Ascending aorta (tissue), 2 donors: ENCODE results near the gene SLC39A13. TPM values are rescaled to one million over a fixed set of nuclear protein-coding genes. Genes with fewer than 3 reads are reported as not detected.

Source experiments
- DNase-seq, 2 donors: peaks; one replicate each; pipeline ENCODE4 v3.0.0-alpha.2; 2019; ENCODE audit warnings: low spot score in 2 of 2
- H3K27ac ChIP-seq, 2 donors: fragments of 200-600 bp; sonication (generic); one replicate each; pipeline ENCODE4 v1.5.1; 2016 to 2017; ENCODE audit warnings: mild to moderate bottlenecking in 1 of 2
- H3K27me3 ChIP-seq: fragments of 200-600 bp; sonication (generic); one replicate; pipeline ENCODE4 v1.5.1; 2017
- H3K36me3 ChIP-seq, 2 donors: fragments of 200-600 bp; sonication (generic); one replicate each; pipeline ENCODE4 v1.5.1; 2016
- H3K4me1 ChIP-seq, 2 donors: fragments of 200-600 bp; sonication (generic); one replicate each; pipeline ENCODE4 v1.5.1; 2016 to 2017; ENCODE audit warnings: mild to moderate bottlenecking in 1 of 2
- H3K4me3 ChIP-seq, 2 donors: fragments of 200-600 bp; sonication (generic); one replicate each; pipeline ENCODE4 v1.5.1; 2016 to 2017; ENCODE audit warnings: mild to moderate bottlenecking in 1 of 2
- H3K9me3 ChIP-seq, 2 donors: fragments of 200-600 bp; sonication (generic); one replicate each; pipeline ENCODE4 v1.5.1; 2016
- CTCF ChIP-seq, 3 experiments: fragments of 200-600 bp in 2 of 3; fragments of 450-650 bp in 1 of 3; sonication (generic) in 2 of 3; IDR thresholded peaks; one replicate each; pipeline ENCODE4 v1.5.1; 2016 to 2019; ENCODE audit warnings: antibody characterized with exemption in 3 of 3, mild to moderate bottlenecking in 1 of 3, moderate library complexity in 1 of 3
- intact Hi-C: fragments of 100-400 bp; cut with DNase I; formaldehyde crosslinking; loops from one replicate; pipeline ENCODE4 v1.15.1; 2023
- total RNA-seq: library from RNA; depleted of rRNA; stranded (reverse); fragments of >200 nt; gene quantifications from one replicate; pipeline ENCODE4 v1.1.0, GENCODE V29; 2016

Gene SLC39A13
- total RNA-seq, 1 donor from 2014 or later: 246 TPM

DNA sequence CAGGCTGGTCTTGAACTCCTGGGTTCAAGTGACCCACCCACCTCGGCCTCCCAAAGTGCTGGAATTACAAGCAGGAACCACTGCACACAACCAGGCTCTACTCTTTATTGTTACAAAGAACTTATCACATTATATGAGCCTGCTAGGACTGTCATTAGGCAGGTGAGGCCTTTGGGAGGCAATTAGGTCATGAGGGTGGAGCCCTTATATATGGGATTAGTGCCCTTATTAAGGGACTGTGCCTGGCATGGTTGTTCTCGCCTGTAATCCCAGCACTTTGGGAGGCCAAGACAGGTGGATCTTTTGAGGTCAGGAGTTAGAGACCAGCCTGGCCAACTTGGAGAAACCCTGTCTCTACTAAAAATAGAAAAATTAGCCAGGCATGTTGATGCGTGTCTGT, 28.3 kb downstream of the SLC39A13 start:
- Histone ChIP-seq H3K4me1 (peaks cover 0 to 7% of the 10 kb centered on the region in 2 donors), H3K27me3 (no peaks in the 10 kb centered on the region), H3K4me3 (no peak overlapping the region), H3K27ac (no peak overlapping the region), H3K9me3 (no peaks in the 10 kb centered on the region), H3K36me3 (no peaks in the 10 kb centered on the region)
- TF ChIP-seq CTCF (IDR thresholded peaks at IDR 0.05): no peak
- intact Hi-C loops: no loop called here
- DNase-seq: no peak

DNA sequence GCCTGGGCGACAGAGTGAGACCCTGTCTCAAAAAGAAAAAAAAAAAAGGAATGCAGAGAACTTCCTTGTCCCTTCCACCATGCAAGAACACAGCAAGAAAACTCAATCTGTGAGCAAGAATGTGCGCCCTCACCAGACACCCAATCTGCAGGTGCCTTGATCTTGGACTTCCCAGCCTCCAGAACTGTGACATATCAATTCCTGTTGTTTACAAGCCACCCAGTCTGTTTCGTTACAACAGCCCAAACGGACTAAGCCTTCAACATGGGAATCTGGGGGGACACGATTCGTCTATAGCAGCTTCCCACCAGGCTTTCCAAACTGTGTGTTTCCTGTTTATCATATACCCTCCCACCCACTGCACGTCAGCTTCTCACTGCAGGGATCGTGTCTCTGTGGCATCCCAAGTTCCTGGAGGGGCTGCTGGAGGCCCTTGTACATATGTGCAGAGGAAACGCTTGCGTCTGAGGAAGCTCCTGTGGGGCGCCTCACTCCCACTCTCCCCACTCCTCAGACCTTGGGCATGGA, 28.9 kb downstream of the SLC39A13 start:
- Histone ChIP-seq H3K27me3 (no peaks in the 10 kb centered on the region), H3K36me3 (no peaks in the 10 kb centered on the region)
- no peak for TF ChIP-seq CTCF (IDR thresholded peaks at IDR 0.05)

DNA sequence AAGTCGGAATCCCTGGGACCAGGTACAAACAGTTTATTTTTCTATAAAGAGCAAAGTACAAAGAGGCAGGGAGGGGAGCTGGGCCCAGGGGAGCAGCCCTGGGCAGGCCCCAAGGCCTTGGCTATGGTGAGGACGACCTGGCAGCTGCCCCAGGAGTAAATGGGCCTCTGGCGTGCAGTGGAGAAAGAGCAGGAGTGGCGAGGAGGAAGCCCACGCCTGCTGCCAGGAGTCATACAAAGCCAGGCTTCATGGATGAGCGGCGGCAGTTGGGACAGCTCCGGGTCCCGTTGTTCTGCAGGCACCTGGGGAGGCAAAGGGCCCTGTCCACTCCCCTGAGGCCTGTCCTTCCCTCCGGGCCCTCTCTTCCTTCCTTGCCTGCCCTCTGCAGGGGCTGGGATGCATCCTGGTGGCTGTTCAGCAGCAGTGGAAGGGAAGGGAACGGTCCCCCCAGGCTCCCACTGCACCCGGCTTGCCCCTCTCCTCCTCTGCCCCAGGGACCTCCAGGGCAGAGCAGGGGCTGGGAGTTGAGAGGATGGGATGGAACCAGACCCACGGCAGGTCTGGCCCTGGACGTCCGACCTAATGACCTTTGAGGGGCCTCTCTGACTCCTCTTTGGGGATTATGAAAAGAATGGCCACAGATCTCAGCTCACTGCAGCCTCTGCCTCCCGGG, 29.5 kb downstream of the SLC39A13 start:
- no peak for DNase-seq
- no peak for TF ChIP-seq CTCF (IDR thresholded peaks at IDR 0.05)
- no peak overlapping the region for H3K27ac ChIP-seq

More for the DNA sequence above, 28.9 kb downstream of the SLC39A13 start:
- Histone ChIP-seq H3K27ac (no peak overlapping the region), H3K4me3 (no peak overlapping the region), H3K9me3 (no peaks in the 10 kb centered on the region), H3K4me1 (peaks cover 0 to 7% of the 10 kb centered on the region in 2 donors)
- intact Hi-C loops: no loop called here
- no peak for DNase-seq

GRCh38 chr11:47438721-47439120, 30.3 kb downstream of the SLC39A13 start:
- intact Hi-C loops: no loop called here
- H3K4me3 ChIP-seq: no peak overlapping the region
- H3K9me3 ChIP-seq: no peaks in the 10 kb centered on the region
- H3K36me3 ChIP-seq: no peaks in the 10 kb centered on the region
- H3K27me3 ChIP-seq: no peaks in the 10 kb centered on the region
- no peak for DNase-seq
- no peak for TF ChIP-seq CTCF (IDR thresholded peaks at IDR 0.05)
- peaks cover 0 to 7% of the 10 kb centered on the region in 2 donors for H3K4me1 ChIP-seq
- H3K27ac ChIP-seq: no peak overlapping the region

More for the DNA sequence above, 29.5 kb downstream of the SLC39A13 start:
- Histone ChIP-seq H3K4me3 (no peak overlapping the region), H3K27me3 (no peaks in the 10 kb centered on the region), H3K36me3 (no peaks in the 10 kb centered on the region), H3K4me1 (peaks cover 0 to 7% of the 10 kb centered on the region in 2 donors), H3K9me3 (no peaks in the 10 kb centered on the region)
- intact Hi-C loops: no loop called here

DNA sequence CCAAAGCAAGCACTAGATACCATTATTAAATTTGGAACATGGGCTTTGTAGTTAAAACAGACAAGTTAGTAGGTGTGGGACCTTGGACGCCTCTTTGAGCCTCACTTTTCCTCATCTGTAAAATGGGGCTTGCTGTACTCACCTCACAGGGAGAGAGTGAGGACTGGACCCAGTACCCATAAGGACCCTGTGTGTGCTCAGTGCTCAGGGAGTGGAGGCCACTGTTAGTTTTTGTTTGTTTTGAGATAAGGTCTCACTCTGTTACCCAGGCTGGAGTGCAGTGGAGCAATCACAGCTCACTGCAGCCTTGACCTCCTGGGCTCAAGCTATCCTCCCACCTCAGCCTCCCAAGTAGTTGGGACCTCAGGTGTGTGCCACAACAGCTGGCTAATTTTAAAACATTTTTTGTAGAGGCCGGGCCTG, 31.7 kb downstream of the SLC39A13 start:
- Histone ChIP-seq H3K27me3 (no peaks in the 10 kb centered on the region), H3K4me1 (peaks cover 0 to 7% of the 10 kb centered on the region in 2 donors), H3K36me3 (no peaks in the 10 kb centered on the region), H3K4me3 (no peak overlapping the region), H3K27ac (no peak overlapping the region), H3K9me3 (no peaks in the 10 kb centered on the region)
- no peak for DNase-seq
- TF ChIP-seq CTCF (IDR thresholded peaks at IDR 0.05): no peak
- intact Hi-C loops: no loop called here
